Fibroblast of the aortic adventitia (primary cell): ENCODE results near the gene COMMD10. TPM values are rescaled to one million over a fixed set of nuclear protein-coding genes. Genes with fewer than 3 reads are reported as not detected.

Source experiments
- DNase-seq: peaks from one replicate; pipeline ENCODE4 v3.0.0-alpha.2; 2010; ENCODE audit warnings: low read depth
- H3K4me3 ChIP-seq: 2 replicates; pipeline ENCODE4 v1.5.1; 2011; ENCODE audit warnings: low read depth, mild to moderate bottlenecking, control low read depth, low read length, moderate library complexity
- total RNA-seq: library from RNA; depleted of rRNA; stranded (reverse); fragments of >200 nt; gene quantifications from 2 replicates; pipeline ENCODE4 v1.2.3, GENCODE V29; 2012; ENCODE audit warnings: low replicate concordance
- TF ChIP-seq, protein P1 (sequence below): IDR thresholded peaks from 2 replicates; pipeline ENCODE4 v1.5.1; 2011; ENCODE audit warnings: mild to moderate bottlenecking, low read length, control low read depth, inconsistent platforms; ENCODE audit not compliant: insufficient read depth

COMMD10 gene
- total RNA-seq, 1 donor, result 37.3 TPM

DNA sequence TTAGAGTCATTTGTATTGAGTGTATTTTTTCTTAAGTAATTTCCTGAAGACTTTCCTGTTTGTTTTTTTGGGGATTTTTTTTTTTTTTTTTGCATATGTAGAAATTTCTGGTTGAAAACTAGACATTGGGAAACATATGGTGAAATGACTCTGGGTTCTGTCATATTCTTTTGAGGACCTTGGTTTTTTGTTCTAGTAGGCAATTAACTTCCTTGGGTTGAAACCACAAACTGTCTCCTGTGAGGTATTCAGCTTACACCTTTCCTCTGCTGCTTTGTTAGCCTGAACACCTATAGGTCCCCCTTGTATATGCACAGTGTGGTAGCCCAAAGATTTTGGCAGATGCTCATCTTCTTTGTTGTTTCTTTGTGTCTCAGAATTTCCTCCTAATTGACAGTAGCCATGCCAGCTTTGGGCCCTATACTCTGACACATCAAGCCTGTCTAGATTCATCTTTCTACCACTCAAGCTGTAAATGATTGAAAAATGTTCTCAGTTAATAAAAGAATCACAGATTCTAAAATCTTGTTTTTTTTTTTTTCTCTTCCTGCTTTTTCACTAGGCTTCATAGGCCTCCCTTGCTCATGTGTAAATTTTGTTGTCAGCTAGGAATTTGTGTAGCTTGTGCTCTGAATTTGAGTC, 140.6 kb downstream of the COMMD10 start:
- no peak overlapping the region for H3K4me3 ChIP-seq
- TF ChIP-seq, protein P1, sequence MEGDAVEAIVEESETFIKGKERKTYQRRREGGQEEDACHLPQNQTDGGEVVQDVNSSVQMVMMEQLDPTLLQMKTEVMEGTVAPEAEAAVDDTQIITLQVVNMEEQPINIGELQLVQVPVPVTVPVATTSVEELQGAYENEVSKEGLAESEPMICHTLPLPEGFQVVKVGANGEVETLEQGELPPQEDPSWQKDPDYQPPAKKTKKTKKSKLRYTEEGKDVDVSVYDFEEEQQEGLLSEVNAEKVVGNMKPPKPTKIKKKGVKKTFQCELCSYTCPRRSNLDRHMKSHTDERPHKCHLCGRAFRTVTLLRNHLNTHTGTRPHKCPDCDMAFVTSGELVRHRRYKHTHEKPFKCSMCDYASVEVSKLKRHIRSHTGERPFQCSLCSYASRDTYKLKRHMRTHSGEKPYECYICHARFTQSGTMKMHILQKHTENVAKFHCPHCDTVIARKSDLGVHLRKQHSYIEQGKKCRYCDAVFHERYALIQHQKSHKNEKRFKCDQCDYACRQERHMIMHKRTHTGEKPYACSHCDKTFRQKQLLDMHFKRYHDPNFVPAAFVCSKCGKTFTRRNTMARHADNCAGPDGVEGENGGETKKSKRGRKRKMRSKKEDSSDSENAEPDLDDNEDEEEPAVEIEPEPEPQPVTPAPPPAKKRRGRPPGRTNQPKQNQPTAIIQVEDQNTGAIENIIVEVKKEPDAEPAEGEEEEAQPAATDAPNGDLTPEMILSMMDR, result no peak
- no peak for DNase-seq

DNA sequence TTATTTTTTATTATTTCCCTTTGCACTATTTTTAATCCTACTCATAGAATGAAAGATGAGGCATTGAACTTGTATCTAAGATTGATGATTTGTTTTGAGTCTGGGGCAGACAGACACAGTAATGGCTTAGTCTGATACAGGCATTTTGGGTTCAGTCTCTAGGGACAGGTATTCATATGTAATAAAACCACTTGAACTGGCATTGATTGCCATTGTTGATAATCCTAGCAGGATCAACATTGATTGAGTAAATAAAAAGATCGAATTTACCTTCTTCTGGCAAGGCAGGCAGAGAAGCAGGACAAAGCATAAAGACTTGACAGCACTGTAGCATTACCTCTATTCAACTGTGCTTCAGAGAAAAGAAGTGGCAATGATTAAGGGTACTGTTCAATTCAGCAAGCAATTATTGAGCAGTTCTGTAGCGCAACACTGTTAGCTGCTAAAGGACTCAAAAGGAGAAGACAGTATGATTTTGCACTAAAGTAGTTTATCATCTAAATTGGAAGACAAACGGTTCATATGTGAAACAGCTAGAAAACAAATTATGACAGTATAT, 144.4 kb downstream of the COMMD10 start:
- TF ChIP-seq, protein P1, result no peak
- DNase-seq, result no peak
- H3K4me3 ChIP-seq, result no peak overlapping the region

DNA sequence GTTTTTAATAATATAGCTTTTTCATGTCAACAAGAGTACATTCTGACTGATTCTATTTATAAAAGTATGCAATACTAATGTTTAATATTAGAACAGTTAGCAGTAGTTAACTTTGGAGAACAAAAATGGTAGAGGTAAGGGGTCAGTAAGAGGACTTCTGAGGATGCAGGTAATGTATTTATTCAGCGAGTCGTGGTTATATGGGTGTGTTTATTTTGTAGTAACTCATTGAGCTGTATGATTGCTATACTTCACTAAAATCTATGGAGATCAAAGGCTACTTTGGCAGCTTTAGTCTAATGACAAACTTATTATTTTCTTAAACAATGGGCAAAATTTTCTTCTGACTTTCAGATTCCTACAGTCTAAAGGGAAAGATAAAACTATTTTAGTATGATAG, 146.5 kb downstream of the COMMD10 start:
- H3K4me3 ChIP-seq, result no peak overlapping the region
- TF ChIP-seq, protein P1, result no peak
- no peak for DNase-seq

GRCh38 chr5:116234681-116235080, 149.9 kb downstream of the COMMD10 start:
- H3K4me3 ChIP-seq, result no peak overlapping the region
- TF ChIP-seq, protein P1, result no peak
- no peak for DNase-seq

DNA sequence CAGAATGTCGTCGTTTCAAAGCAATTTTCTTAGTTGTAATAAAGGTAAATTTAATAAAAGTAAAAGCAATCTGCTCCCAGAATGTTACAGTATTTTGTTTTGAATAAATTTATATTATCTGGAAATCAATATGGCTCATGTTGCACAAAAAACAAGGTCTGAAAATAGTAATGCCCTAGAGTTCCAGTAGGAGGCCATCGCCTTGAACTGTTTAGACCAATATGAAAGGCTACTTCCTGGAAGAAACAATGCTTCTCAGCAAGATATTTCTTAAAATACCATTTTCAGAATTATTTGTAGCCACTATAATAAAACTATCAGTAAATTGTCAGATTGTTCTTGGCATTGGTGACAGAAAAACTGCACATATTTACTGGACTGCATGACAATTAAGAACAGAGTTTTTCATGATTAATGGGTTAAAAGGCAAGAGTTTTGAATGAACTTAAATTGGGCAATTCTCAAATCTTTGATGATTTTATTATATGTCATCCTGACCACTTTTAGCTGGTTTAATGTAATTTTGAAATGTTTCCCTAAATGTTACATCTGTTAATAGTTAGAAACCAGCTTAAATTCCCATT, 153.2 kb downstream of the COMMD10 start:
- H3K4me3 ChIP-seq, result no peak overlapping the region
- DNase-seq, result no peak
- TF ChIP-seq, protein P1, result peak; percentile 34

- DNase-seq, result peak; percentile 6
- TF ChIP-seq, protein P1, result no peak
- no peak overlapping the region for H3K4me3 ChIP-seq
Measured at GRCh38 chr5:116242343-116242742, 157.5 kb downstream of the COMMD10 start.

- H3K4me3 ChIP-seq, result no peak overlapping the region
- no peak for DNase-seq
- TF ChIP-seq, protein P1, result no peak
Measured at GRCh38 chr5:116248432-116248831, 163.6 kb downstream of the COMMD10 start.
